Activated T-helper 17 cell treated with anti-CD3 and anti-CD28 coated beads, Interleukin-2, amount 50 U/mL, for 72 hours (primary cell): ENCODE results near the gene ERC2. TPM values are rescaled to one million over a fixed set of nuclear protein-coding genes. Genes with fewer than 3 reads are reported as not detected.

Experiments used
- ATAC-seq: fragments of 150-1000 bp; cut with Tn5 transposase; replicated peaks from 2 replicates; pipeline ENCODE4 v1.10.0; 2021; ENCODE audit warnings: mild to moderate bottlenecking, moderate library complexity
- H3K27ac Mint-ChIP-seq: one replicate; pipeline ENCODE4 v1.8.0; 2022; ENCODE audit warnings: mixed read lengths
- H3K27me3 Mint-ChIP-seq: one replicate; pipeline ENCODE4 v1.8.0; 2022; ENCODE audit warnings: mixed read lengths
- H3K36me3 Mint-ChIP-seq: one replicate; pipeline ENCODE4 v1.8.0; 2022; ENCODE audit warnings: low read depth, mild to moderate bottlenecking, mixed read lengths
- H3K4me1 Mint-ChIP-seq: one replicate; pipeline ENCODE4 v1.8.0; 2022; ENCODE audit warnings: mixed read lengths
- H3K4me3 Mint-ChIP-seq: one replicate; pipeline ENCODE4 v1.8.0; 2022; ENCODE audit warnings: mild to moderate bottlenecking, mixed read lengths
- H3K9me3 Mint-ChIP-seq: one replicate; pipeline ENCODE4 v1.8.0; 2022; ENCODE audit warnings: mixed read lengths
- total RNA-seq, 2 donors: library from RNA; stranded (reverse); gene quantifications; one replicate each; pipeline ENCODE4 v1.2.3, GENCODE V29; 2022

ERC2 gene
- total RNA-seq, 2 donors from 2014 or later, result not detected

DNA sequence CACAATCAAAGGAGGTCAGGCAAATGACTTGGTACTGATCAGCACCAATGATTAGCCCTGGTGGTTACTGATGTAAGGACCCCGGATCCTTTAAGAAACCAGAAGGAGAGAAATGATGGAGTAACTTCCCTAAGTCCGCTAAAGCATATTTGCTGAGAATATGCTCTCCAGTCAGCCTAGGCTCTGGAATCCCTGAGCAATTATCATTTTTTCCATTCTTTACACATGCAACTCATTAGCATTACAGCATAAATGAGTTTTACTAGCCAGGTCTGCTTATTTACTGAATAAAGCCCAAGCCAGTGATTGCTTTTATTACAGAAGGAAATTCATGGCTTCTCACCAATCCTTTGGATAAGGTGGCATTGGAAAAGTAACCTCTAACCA lies 842.0 kb downstream of the ERC2 start:
- Mint-ChIP-seq H3K36me3 (no peaks in the 10 kb centered on the region), H3K27me3 (peaks cover 13% of the 10 kb centered on the region), H3K9me3 (peaks cover 3% of the 10 kb centered on the region), H3K4me1 (no peaks in the 10 kb centered on the region), H3K4me3 (no peak overlapping the region), H3K27ac (no peak overlapping the region)
- ATAC-seq, result no peak

GRCh38 chr3:55624238-55624637 lies 844.0 kb downstream of the ERC2 start:
- no peak overlapping the region for H3K4me3 Mint-ChIP-seq
- peaks cover 16% of the 10 kb centered on the region for H3K27me3 Mint-ChIP-seq
- no peak overlapping the region for H3K27ac Mint-ChIP-seq
- H3K4me1 Mint-ChIP-seq, result no peaks in the 10 kb centered on the region
- no peak for ATAC-seq
- H3K36me3 Mint-ChIP-seq, result no peaks in the 10 kb centered on the region
- H3K9me3 Mint-ChIP-seq, result peaks cover 3% of the 10 kb centered on the region

DNA sequence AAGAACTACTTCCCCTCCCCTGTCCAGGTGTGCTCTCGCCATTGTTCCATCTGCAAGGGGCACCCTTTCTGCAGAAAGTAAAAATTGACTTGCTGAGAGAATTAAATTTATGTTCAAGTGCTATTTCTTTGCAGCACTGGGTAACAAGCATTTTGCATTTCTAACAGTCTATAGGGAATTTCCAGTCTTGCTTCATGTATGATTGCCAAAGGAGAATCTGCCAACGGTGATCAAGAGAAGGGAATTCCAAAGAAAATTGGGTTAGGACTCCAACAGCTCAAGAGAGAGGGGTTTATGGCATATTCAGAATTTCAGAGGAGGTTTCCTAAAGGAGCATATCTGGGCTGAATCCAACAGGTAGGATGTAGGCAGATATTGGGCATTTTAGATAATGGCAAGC lies 844.5 kb downstream of the ERC2 start:
- Mint-ChIP-seq H3K36me3 (no peaks in the 10 kb centered on the region), H3K4me3 (no peak overlapping the region), H3K9me3 (peaks cover 3% of the 10 kb centered on the region), H3K27me3 (peaks cover 16% of the 10 kb centered on the region), H3K4me1 (no peaks in the 10 kb centered on the region), H3K27ac (no peak overlapping the region)
- ATAC-seq, result no peak

GRCh38 chr3:55622733-55623132 lies 845.5 kb downstream of the ERC2 start:
- no peaks in the 10 kb centered on the region for H3K4me1 Mint-ChIP-seq
- H3K9me3 Mint-ChIP-seq, result peaks cover 3% of the 10 kb centered on the region
- no peak overlapping the region for H3K4me3 Mint-ChIP-seq
- no peak overlapping the region for H3K27ac Mint-ChIP-seq
- ATAC-seq, result no peak
- H3K36me3 Mint-ChIP-seq, result no peaks in the 10 kb centered on the region
- peaks cover 16% of the 10 kb centered on the region for H3K27me3 Mint-ChIP-seq

DNA sequence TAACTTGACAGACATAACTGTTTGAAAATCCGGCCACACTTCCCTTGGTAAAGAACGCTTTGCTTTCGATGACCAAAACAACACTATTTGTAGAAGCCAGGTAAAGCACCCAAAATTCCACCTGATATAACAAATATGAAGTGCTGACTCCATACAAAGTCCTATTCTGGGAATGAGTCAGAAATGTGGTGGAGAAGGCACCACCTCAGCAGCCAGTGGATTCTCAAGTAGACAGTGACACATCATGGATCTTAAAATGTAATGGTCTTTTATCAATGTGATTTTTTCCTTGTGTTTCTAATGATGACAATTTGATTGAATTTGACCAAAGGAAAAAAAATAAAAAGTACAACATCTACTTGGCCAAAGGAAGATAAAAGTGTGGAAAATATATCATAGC lies 846.2 kb downstream of the ERC2 start:
- ATAC-seq, result no peak
- no peak overlapping the region for H3K4me3 Mint-ChIP-seq
- peaks cover 16% of the 10 kb centered on the region for H3K27me3 Mint-ChIP-seq
- H3K27ac Mint-ChIP-seq, result no peak overlapping the region
- H3K36me3 Mint-ChIP-seq, result no peaks in the 10 kb centered on the region
- H3K9me3 Mint-ChIP-seq, result peaks cover 3% of the 10 kb centered on the region
- H3K4me1 Mint-ChIP-seq, result no peaks in the 10 kb centered on the region

DNA sequence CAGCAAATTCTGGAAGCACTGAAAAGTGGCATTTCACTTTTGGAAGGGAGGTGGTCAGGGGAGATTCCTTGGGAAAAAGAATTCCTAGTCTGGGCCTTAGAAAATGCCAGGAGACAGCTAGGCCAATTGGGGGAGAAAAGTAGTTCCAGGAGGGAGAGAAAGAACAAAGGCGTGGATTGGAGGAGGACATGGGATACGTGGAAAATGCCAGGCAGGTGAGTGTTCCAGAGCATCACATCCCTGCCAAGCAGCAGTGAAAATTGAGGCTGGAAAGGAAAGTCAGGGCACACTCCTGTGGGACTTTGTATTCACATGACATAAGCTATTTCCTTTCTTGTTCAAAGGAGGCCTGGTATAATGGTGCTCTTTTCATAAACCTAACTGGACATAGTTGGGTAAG lies 846.6 kb downstream of the ERC2 start:
- no peaks in the 10 kb centered on the region for H3K36me3 Mint-ChIP-seq
- H3K4me1 Mint-ChIP-seq, result no peaks in the 10 kb centered on the region
- ATAC-seq, result no peak
- no peak overlapping the region for H3K27ac Mint-ChIP-seq
- H3K4me3 Mint-ChIP-seq, result no peak overlapping the region
- peaks cover 16% of the 10 kb centered on the region for H3K27me3 Mint-ChIP-seq
- peaks cover 3% of the 10 kb centered on the region for H3K9me3 Mint-ChIP-seq

GRCh38 chr3:55621026-55621422 lies 847.2 kb downstream of the ERC2 start:
- Mint-ChIP-seq H3K27ac (no peak overlapping the region), H3K4me1 (no peaks in the 10 kb centered on the region)

DNA sequence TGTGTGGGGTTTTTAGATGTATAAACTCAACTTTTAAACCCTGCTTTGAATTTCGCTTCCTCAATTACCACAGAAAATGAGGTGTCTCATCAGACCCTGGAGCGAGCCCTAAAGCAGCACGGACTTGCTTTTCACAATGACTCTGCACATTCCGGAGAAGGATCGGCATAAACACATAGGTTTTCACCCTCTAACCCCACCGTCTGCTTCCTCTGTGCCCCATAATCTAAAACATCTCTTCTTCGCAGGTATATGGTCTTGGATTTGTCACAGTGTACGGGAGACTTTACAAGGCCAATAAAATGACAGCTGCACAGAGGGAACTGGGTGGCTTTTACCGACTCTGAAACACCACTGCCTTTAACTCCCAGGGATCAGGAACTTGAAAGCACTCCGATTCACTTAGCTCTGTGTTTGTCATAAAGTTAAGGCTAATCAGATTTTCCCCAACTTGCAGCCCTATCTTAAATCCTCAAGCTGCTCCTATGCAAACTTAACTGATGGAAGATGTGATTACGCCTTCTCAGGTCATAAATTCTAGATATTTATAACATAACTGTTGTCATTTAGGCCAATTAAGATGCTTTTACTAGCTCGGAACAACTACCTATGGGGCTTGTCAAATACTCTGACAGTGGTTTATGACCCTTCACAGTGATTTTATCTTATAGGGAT lies 847.8 kb downstream of the ERC2 start:
- no peak overlapping the region for H3K27ac Mint-ChIP-seq
- H3K27me3 Mint-ChIP-seq, result peaks cover 16% of the 10 kb centered on the region
- no peak for ATAC-seq

More at GRCh38 chr3:55621026-55621422, 847.2 kb downstream of the ERC2 start:
- Mint-ChIP-seq H3K9me3 (peaks cover 3% of the 10 kb centered on the region), H3K27me3 (peaks cover 16% of the 10 kb centered on the region), H3K36me3 (no peaks in the 10 kb centered on the region), H3K4me3 (no peak overlapping the region)
- ATAC-seq, result no peak

GRCh38 chr3:55619046-55619808 lies 849.0 kb downstream of the ERC2 start:
- Mint-ChIP-seq H3K4me1 (no peaks in the 10 kb centered on the region), H3K36me3 (no peaks in the 10 kb centered on the region), H3K9me3 (peaks cover 3% of the 10 kb centered on the region), H3K27ac (no peak overlapping the region), H3K27me3 (peaks cover 14% of the 10 kb centered on the region), H3K4me3 (no peak overlapping the region)
- ATAC-seq, result no peak

More for the DNA sequence above, 847.8 kb downstream of the ERC2 start:
- no peaks in the 10 kb centered on the region for H3K36me3 Mint-ChIP-seq
- no peaks in the 10 kb centered on the region for H3K4me1 Mint-ChIP-seq
- peaks cover 3% of the 10 kb centered on the region for H3K9me3 Mint-ChIP-seq
- H3K4me3 Mint-ChIP-seq, result no peak overlapping the region

DNA sequence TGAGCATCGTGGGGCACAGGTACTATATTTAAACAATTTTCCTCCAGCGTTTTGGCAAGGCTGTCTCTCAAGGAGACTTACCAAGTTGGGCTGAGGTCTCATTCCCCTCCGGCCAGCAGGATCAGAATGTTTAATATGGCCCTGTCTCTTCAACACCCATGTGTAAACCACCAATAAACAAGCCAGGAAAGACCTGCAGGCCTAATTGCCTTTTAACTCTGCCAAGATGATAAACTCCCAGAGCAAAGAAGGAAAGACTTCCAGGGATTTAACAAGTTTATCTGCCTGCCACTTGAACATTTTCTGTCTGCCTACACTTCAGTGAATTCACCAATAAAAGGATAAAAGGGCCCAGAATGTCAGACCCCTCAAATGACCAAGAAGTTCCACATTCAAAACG lies 850.9 kb downstream of the ERC2 start:
- H3K27ac Mint-ChIP-seq, result no peak overlapping the region
- H3K27me3 Mint-ChIP-seq, result peaks cover 6% of the 10 kb centered on the region
- H3K36me3 Mint-ChIP-seq, result no peaks in the 10 kb centered on the region
- no peaks in the 10 kb centered on the region for H3K4me1 Mint-ChIP-seq
- no peak overlapping the region for H3K4me3 Mint-ChIP-seq
- H3K9me3 Mint-ChIP-seq, result no peaks in the 10 kb centered on the region
- ATAC-seq, result no peak

- no peak overlapping the region for H3K4me3 Mint-ChIP-seq
- ATAC-seq, result no peak
- no peak overlapping the region for H3K27ac Mint-ChIP-seq
- no peaks in the 10 kb centered on the region for H3K4me1 Mint-ChIP-seq
- no peaks in the 10 kb centered on the region for H3K9me3 Mint-ChIP-seq
- peaks cover 6% of the 10 kb centered on the region for H3K27me3 Mint-ChIP-seq
- H3K36me3 Mint-ChIP-seq, result no peaks in the 10 kb centered on the region
Observed at GRCh38 chr3:55616803-55617202, 851.5 kb downstream of the ERC2 start.

GRCh38 chr3:55615694-55616295 lies 852.5 kb downstream of the ERC2 start:
- no peak for ATAC-seq
- no peaks in the 10 kb centered on the region for H3K9me3 Mint-ChIP-seq
- H3K36me3 Mint-ChIP-seq, result no peaks in the 10 kb centered on the region
- H3K4me1 Mint-ChIP-seq, result no peaks in the 10 kb centered on the region
- no peak overlapping the region for H3K27ac Mint-ChIP-seq
- H3K27me3 Mint-ChIP-seq, result peaks cover 1% of the 10 kb centered on the region
- H3K4me3 Mint-ChIP-seq, result no peak overlapping the region

GRCh38 chr3:55615039-55615693 lies 853.1 kb downstream of the ERC2 start:
- Mint-ChIP-seq H3K36me3 (no peaks in the 10 kb centered on the region), H3K9me3 (no peaks in the 10 kb centered on the region), H3K4me1 (no peaks in the 10 kb centered on the region), H3K4me3 (no peak overlapping the region), H3K27ac (no peak overlapping the region), H3K27me3 (peaks cover 3% of the 10 kb centered on the region)
- ATAC-seq, result no peak

- ATAC-seq, result no peak
- Mint-ChIP-seq H3K4me1 (no peaks in the 10 kb centered on the region), H3K27me3 (peaks cover 7% of the 10 kb centered on the region), H3K27ac (no peak overlapping the region), H3K36me3 (no peaks in the 10 kb centered on the region), H3K9me3 (peaks cover 5% of the 10 kb centered on the region), H3K4me3 (no peak overlapping the region)
Observed at GRCh38 chr3:55611121-55611520, 857.1 kb downstream of the ERC2 start.
